BJ (cell line): ENCODE results near the gene RNF135. TPM values are rescaled to one million over a fixed set of nuclear protein-coding genes. Genes with fewer than 3 reads are reported as not detected.
"Not testable (repeated sequence)": the region's sequence is repeated elsewhere in the genome, so short reads cannot be mapped to it uniquely, and the experiment has no call there.

Experiments used
- CTCF ChIA-PET: fragments of 350-600 bp; formaldehyde crosslinking; extraction: SDS; loops from one replicate; lab custom pipeline; 2021; ENCODE audit warnings: antibody characterized with exemption, inconsistent platforms; lab: Yijun Ruan, JAX
- POLR2A ChIA-PET: fragments of 300-600 bp; sonication (Branson Sonifier 250); formaldehyde crosslinking; extraction: SDS; loops from one replicate; lab custom pipeline; 2021; ENCODE audit warnings: antibody characterized with exemption; lab: Charles Lee
- DNase-seq: peaks from one replicate; pipeline ENCODE4 v3.0.0-alpha.2; 2011; ENCODE audit warnings: low read depth
- H3K27me3 ChIP-seq: 2 replicates; pipeline ENCODE4 v1.6.0; 2011; ENCODE audit warnings: low read length; ENCODE audit not compliant: control insufficient read depth, insufficient read depth
- H3K36me3 ChIP-seq: 2 replicates; pipeline ENCODE4 v1.5.1; 2011; ENCODE audit warnings: low read length; ENCODE audit not compliant: control insufficient read depth, insufficient read depth
- H3K4me3 ChIP-seq: 2 replicates; pipeline ENCODE4 v1.5.1; 2011; ENCODE audit warnings: low read depth, mild to moderate bottlenecking, control low read depth, low read length
- CTCF ChIP-seq: IDR thresholded peaks from 2 replicates; pipeline ENCODE4 v1.5.1; 2011; ENCODE audit warnings: low read depth, mild to moderate bottlenecking, control low read depth, inconsistent platforms, low read length, moderate library complexity; ENCODE audit not compliant: insufficient read depth
- polyA plus RNA-seq: library from polyadenylated mRNA; depleted of rRNA; stranded (reverse); fragments of >200 nt; gene quantifications from 2 replicates; pipeline ENCODE4 v1.2.3, GENCODE V29; 2011

RNF135 gene
- polyA plus RNA-seq, 1 experiment: 14.6 TPM

GRCh38 chr17:30926516-30926915 lies 44.3 kb upstream of the RNF135 start:
- peaks cover 7% of the 10 kb centered on the region for H3K27me3 ChIP-seq
- TF ChIP-seq CTCF: no peak
- POLR2A ChIA-PET: no interaction called here
- H3K4me3 ChIP-seq: no peak overlapping the region
- H3K36me3 ChIP-seq: no peaks in the 10 kb centered on the region
- CTCF ChIA-PET: interaction anchor here (1.2 kb wide), 1 partner anchor 9 kb away, joined by 3 read pairs; no protein-coding TSS in a partner anchor
- no peak for DNase-seq

GRCh38 chr17:30927756-30928155 lies 43.1 kb upstream of the RNF135 start:
- Histone ChIP-seq H3K36me3 (no peaks in the 10 kb centered on the region), H3K4me3 (no peak overlapping the region), H3K27me3 (peaks cover 4% of the 10 kb centered on the region)
- ChIA-PET POLR2A (no interaction called here), CTCF (interaction anchor here (1.7 kb wide), 1 partner anchor 10 kb away, joined by 3 read pairs; no protein-coding TSS in a partner anchor)
- TF ChIP-seq CTCF: no peak
- DNase-seq: no peak

GRCh38 chr17:30928584-30928983 lies 42.3 kb upstream of the RNF135 start:
- CTCF ChIA-PET: interaction anchor here (1.7 kb wide), 1 partner anchor 11 kb away, joined by 3 read pairs; no protein-coding TSS in a partner anchor
- POLR2A ChIA-PET: interaction anchor here (0.7 kb wide), 1 partner anchor 1283 kb away, joined by 6 read pairs; no protein-coding TSS in a partner anchor
- no peak for TF ChIP-seq CTCF
- no peak overlapping the region for H3K4me3 ChIP-seq
- DNase-seq: no peak
- H3K27me3 ChIP-seq: peaks cover 1% of the 10 kb centered on the region; the same call in 1 of the 2 replicates
- H3K36me3 ChIP-seq: no peaks in the 10 kb centered on the region

- ChIA-PET CTCF (interaction anchor here (1.7 kb wide), 1 partner anchor 12 kb away, joined by 3 read pairs; no protein-coding TSS in a partner anchor), POLR2A (no interaction called here)
These were observed 41.7 kb upstream of the RNF135 start for GRCh38 chr17:30929081-30929633.

GRCh38 chr17:30929861-30930260 lies 41.0 kb upstream of the RNF135 start:
- POLR2A ChIA-PET, DNase-seq, H3K27me3 ChIP-seq, H3K4me3 ChIP-seq, H3K36me3 ChIP-seq: not testable (repeated sequence)
- CTCF ChIA-PET: interaction anchor here (1.0 kb wide), 1 partner anchor 13 kb away, joined by 3 read pairs; no protein-coding TSS in a partner anchor

More at GRCh38 chr17:30929081-30929633, 41.7 kb upstream of the RNF135 start:
- H3K36me3 ChIP-seq: no peaks in the 10 kb centered on the region
- H3K4me3 ChIP-seq: no peak overlapping the region
- no peak for DNase-seq
- H3K27me3 ChIP-seq: peaks cover 5% of the 10 kb centered on the region
- no peak for TF ChIP-seq CTCF
